Measurements from ENCODE around the gene MYL11.

GRCh38 chr16:30368792-30369090 is 5.9 kb upstream of the MYL11 start:
- TF ChIP-seq CTCF (IDR thresholded peaks at IDR 0.05; ENCODE audit: insufficient read depth, low read depth, low read length) = no peak
- no peak for TF ChIP-seq EZH2 (IDR thresholded peaks at IDR 0.05; ENCODE audit: insufficient read depth, low read length)
